C4-2B (cell line): ENCODE data around the gene MIOX.

Experiments
- ZFX ChIP-seq: fragments of 450-650 bp; IDR thresholded peaks from 2 replicates; pipeline ENCODE4 v1.6.1; 2017
- TF ChIP-seq, protein P1 (sequence below): fragments of 450-650 bp; conservative IDR thresholded peaks from 2 replicates; pipeline ENCODE4 v1.5.1; 2017; ENCODE audit warnings: mild to moderate bottlenecking

DNA sequence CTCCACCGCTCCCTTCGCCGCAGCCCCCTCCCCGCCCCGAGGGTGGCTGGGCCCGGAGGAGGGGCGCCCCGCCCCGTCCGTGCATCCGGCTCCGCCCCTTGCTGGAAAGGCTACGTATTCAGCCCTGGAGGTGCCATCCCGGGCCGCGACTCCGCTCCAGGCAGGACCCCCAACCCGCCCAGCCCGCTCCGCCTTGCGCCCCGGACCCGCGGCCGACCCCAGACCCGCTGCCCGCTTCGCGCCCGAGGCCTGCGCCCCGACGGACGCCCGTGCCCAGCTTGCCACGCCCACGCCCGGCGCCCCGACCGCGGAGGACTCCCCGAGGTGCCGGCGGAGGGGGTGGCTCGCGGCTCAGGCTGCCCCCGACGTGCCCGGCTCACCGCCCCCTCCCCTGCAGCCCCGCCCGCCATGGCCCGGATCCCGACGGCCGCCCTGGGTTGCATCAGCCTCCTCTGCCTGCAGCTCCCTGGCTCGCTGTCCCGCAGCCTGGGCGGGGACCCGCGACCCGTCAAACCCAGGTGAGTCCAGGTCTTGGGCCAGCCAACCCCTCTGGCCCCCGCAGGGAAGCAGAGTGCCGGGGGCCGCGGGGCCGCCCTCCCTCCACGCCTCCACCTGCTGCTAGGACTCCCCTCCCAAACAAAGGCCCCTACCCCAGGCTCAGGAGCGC lies 5.1 kb upstream of the MIOX start, which contains the start of gene ADM2:
- TF ChIP-seq, protein P1, sequence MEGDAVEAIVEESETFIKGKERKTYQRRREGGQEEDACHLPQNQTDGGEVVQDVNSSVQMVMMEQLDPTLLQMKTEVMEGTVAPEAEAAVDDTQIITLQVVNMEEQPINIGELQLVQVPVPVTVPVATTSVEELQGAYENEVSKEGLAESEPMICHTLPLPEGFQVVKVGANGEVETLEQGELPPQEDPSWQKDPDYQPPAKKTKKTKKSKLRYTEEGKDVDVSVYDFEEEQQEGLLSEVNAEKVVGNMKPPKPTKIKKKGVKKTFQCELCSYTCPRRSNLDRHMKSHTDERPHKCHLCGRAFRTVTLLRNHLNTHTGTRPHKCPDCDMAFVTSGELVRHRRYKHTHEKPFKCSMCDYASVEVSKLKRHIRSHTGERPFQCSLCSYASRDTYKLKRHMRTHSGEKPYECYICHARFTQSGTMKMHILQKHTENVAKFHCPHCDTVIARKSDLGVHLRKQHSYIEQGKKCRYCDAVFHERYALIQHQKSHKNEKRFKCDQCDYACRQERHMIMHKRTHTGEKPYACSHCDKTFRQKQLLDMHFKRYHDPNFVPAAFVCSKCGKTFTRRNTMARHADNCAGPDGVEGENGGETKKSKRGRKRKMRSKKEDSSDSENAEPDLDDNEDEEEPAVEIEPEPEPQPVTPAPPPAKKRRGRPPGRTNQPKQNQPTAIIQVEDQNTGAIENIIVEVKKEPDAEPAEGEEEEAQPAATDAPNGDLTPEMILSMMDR: no peak
- peak; percentile 51; the same call in 1 of the 2 replicates for TF ChIP-seq ZFX
